ENCODE results near the gene CRTC2.
"Not testable (repeated sequence)": the region's sequence is repeated elsewhere in the genome, so short reads cannot be mapped to it uniquely, and the experiment has no call there.

Gene CRTC2

DNA sequence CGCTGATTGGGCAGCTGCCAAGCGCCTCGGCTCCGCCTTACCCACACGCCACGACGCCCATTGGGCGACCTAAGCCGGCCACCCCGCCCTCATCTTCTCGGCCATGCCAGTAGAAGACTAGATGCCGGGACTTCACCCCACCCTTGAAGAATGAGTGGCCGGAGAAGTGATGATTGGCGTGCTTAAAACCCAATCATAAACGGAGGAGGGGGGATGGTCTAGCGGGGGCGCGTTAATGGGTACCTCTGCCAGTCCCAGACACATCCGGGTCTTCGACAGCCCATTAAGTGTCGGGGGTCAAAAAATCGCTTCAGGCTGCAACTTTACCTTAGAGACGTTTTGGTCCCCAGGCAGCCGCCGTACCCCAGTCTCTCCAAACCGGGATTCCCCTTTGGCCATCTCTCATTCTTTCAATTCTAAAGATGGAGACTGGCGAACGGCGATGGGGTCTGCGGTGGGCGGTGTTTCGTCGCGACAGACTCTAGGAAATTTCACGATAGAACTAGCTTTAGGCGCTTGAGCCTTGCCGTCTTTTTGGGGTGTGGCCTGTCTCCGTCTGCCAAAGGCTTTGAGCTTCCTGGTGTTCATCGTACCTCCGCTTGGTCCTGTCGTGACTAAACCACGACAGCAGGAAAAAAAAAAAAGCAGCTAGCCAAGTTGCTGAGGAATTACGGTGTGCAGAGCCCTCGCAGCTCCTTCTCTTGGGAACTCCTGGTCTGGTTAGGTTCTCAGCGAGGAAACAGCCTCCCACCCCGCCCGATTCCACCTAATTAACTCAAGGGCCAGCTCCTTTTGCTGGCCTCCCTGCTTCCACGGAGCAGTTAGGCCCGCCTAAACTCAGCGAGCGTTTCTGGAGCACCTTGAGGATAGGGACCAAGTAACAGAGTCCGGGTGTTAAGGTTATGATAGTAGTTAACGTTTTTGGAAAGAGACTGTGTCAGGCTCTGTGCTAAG lies 35.2 kb downstream of the CRTC2 start, which contains the start of gene GATAD2B:
Gene GATAD2B, minus strand, starts transcription at position 1 of the 954 bp plus-strand sequence. CDS start 94,625 bp downstream, outside the sequence.
- peak; percentile 100 for DNase-seq

DNA sequence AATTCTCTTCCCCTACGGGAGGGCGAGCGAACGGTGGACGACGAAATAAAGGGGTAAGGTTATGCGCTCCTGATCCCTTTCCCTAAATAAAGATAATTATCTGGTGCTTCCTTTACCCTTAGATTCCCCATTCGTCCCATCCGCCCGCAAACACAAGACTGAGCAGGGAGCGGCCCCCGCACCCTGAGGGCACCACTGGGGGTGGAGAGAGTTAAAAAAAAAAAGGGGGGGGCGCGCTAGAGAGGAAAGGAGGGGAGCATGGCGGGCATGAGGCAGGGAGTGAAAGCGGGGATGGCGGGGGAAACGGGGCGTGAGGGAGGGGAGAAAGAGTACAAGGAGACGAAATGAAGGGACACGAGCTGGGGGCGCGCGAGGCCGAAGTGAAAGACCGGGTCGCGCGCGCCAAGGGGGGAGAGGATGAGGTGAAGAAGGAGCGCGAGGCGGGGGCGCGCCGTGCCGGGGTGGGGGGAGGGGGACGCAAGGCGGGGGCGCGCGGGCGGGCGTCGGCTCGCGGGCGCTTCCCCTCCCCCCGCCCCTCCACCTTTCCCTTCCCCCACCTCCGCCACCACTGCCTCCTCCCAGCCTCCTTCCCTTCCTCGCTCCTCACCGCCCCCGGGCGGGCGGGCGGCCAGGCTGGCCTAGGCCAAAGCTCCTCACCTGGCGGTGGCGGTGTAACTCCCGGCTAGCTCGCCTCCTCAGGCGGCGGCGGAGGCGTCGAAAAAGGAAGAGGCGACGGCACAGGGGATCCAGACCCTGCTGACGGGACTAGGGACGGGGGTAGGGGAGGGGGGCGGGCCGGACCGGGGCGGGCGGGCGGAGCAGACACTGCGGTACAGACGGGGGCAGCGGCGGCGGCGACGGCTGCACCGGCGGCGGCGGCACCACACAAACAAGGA lies 36.1 kb downstream of the CRTC2 start:
- DNase-seq: peak; percentile 5

DNA sequence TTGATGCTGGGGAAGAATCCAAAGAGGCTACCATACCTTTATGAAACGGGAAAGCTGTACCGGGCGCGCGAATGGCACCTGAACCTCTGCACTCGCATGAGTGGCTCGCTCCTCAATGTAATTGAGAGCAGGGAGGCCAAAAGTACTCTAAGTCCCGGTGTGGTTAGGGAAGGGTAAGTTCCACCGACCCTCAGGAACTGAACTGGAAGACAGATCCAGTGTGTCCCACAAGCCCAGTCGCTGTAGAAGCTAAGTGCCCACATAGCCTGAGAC lies 36.7 kb downstream of the CRTC2 start:
- no peak for DNase-seq

DNA sequence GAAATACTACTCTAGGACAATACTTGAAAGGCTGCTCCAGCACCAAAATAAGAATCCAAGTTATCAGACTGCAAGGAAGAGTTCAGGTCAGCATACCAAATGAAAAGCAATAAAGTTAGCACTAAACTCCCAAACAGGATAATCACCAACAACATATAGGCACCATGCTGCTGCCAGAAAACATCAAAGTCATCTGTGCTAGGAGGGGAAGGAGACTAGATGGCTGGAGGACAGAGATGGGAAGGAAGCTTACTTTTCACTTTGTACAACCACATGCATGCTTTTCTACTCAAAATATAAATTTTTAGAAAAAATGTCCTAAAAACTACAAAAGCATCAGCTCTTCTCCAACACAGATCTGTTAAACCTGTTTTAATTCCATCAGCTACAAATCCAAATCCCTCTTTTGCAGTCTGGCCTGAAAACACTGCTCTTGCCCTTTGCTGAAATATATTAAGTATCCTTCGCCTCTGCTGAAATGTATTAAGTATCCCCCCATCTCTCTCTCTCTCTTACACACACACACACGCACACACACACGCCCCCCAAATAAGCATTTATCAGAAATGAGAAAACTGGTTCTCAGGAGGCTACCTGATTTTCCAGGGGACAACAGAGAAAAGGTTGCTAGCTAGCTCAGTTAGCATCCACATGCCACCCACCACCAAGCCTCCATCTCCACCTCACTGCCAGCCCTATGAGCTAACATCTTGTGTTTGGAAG lies 37.2 kb downstream of the CRTC2 start:
- no peak for DNase-seq

DNA sequence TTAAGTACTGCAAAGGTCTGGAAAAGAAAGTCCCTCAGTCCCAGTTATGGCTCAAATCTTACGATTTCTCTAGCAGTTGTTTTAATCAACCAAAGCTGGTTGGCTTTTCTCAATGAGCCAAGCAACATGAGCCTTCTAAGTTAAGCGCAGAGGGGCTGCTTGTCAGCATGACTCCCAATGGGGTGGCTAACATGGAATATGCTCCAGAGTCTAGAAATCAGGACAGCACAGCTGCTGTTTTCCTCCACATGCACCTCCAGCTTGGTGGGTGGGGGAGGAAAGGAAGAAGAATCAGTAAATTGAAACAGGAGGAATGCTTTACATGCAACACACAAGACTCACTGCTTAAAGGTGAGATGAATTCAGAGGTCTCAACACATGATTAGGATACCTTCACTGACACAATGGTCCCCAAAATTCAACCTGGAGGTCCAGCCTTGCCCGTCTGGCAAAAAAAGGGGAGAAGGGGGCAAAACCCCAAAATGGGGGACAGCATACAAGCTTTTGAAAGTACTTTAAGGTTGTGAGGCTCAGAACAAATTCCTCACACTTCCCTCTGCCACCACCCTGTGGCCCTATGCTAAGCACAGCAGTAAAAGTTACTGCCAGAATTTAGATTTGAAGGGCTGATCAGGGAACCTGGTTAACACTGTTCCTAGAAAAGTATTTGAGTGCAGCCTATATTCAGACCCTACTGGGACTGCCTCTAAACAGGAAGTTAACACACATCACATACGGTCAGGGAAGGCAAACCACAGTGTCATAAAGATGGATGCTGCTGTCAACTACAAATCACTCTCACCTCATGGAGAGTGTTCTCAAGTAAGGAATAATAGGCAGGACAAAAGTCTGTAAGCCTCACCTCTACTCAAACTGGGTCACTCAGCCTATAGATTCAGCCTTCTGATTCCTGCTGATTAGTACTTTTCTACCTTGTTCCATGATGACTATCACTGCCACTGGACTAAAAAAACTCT lies 38.2 kb downstream of the CRTC2 start:
- DNase-seq: peak; percentile 11

DNA sequence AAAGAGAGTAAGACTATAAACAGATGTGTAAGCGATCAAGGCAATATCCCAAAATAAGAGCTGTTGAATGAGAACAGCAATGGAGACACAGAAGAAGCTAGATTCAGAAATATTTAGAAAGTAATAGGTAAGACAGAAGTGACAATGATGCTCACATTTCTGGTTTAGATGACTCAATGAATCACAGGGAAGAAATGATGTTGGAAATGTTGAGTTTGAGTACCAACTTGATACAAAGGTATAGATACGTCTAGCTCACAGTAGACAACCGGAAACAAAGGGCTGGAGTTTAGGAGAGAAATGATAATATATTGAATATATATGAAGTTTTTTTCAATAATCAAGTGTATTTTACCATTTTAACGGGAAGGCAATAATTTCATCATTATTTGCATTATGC lies 42.1 kb downstream of the CRTC2 start:
- DNase-seq: no peak

DNA sequence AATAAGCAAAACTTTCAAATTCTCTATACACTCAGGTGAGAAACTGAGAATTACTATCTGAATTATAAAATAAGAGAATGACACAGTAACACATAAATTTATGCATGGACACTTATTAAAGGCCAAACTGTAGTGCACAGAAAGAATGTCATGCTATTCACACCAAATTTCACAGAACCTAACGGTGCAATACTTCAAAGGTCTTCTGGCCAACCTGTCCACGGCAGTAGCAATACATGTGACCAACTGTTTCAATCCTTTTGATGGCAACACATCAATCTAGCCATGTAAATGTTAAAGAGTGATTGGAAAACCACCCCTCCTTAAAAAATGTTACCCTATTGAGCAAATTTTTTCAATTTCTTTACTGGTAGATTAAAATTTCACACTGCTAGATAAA lies 46.1 kb downstream of the CRTC2 start:
- no peak for DNase-seq

DNA sequence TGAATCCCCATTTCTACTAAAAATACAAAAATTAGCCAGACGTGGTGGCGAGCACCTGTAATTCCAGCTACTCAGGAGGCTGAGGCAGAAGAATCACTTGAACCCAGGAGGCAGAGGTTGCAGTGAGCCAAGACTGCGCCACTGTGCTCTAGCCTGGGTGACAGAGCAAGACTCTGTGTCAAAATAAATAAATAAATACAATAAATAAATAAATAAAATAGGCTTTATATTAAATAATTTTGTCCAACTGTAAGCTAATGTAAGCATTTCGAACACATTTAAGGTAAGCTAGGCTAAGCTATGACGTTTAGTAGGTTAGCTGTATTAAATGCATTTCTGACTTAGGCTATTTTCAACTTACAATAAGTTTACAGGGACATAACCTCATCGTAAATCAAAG lies 47.9 kb downstream of the CRTC2 start:
- DNase-seq: not testable (repeated sequence)

DNA sequence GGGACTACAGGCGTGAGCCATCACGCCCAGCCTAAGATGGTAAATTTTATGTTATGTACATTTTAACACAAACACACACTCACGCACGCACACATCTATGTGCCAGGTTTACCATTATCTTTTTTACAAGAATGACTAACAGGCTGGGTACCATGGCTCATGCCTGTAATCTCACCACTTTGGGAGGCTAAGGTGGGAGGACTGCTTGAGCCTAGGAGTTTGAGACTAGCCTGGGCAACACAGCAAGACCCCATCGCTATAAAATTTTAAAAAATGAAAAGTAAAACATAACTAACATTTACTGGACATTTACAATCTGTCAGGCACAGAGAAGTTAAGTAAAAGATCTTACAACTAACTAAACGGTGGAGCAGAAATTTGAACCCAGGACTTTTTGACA lies 50.3 kb downstream of the CRTC2 start:
- DNase-seq: no peak

DNA sequence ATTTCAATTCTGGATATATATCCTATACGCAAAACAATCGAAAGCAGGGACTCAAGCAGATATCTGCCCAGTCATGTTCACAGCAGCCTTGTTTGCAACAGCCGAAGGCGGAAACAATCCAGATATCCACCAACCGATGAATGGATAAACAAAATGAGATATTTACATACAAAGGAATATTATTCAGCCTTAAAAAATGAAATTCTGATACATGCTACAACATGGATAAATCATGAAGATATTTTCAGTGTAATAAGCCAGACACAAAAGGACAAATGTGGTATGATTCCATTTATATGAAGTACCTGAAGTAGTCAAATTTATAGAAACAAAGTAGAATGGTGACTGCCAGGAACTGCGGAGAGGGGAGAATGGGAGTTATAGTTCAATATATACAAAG lies 51.3 kb downstream of the CRTC2 start:
- no peak for DNase-seq

DNA sequence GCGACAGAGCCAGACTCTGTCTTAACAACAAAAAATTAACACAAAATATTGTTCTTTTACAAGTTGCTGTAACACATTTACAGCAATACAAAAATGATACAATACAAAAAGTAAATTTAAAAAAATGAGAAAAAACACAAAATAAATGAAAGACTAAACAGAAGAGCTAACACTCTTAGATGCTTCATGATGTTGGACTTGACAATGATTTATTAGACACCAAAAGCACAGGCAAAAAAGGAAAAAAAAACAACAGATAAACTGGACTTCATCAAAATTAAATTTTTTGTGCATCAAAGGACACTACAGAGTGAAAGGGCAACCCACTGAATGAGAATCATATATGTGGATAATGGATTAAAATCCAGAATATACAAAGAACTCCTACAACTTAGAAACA lies 52.0 kb downstream of the CRTC2 start:
- no peak for DNase-seq

DNA sequence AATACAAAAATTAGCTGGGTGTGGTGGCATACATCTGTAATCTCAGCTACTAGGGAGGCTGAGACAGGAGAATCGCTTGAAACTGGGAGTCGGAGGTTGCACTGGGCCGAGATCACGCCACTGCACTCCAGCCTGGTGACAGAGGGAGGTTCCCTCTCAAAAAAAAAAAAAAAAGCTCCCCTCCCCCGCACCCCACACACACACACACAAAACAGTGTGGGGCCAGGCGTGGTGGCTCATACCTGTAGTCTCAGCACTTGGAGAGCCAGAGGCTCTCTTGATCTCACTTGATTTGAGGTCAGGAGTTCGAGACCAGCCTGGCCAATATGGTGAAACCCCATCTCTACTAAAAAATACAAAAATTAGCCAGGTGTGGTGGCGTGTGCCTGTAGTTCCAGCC lies 52.5 kb downstream of the CRTC2 start:
- not testable (repeated sequence) for DNase-seq

DNA sequence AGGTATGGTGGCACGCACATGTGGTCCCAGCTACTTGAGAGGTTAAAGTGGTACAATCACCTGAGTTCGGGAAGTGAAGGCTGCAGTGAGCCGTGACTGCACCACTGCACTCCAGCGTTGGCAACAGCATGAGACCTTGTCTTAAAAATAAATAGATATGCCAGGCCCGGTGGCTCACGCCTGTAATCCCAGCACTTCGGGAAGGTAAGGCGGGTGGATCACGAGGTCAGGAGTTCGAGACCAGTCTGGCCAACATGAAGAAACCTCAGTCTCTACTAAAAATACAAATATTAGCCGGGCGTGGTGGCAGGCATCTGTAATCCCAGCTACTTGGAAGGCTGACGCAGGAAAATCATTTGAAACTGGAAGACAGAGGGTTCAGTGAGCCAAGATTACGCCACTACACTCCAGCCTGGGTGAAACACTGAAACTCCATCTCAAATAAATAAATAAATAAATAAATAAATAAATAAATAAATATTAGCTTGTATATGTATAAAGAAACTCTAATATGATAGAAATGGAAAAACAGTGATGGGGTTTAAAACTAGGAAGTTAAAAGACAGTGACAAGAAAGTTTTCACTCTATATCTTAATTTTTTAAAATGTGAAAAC lies 54.5 kb downstream of the CRTC2 start:
- DNase-seq: no peak

DNA sequence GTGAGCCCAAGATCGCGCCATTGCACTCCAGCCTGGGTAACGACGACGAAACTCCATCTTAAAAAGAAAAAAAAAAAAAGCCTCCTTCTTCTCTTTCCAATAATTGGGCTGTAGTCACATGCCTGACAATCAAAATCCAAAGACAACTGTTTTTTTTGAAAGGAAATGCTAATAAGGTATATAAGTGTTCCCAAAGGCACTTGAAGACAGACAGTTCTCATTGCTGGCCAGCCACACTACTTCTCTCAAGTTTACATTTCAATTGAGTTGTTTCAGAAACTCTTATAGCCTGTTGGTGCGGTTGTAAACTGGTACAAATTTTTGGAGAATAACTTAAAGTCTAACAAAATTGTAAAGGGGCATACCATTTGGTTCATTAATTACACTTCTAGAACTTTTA lies 58.9 kb downstream of the CRTC2 start:
- no peak for DNase-seq

Measured in HCEC 1CT (cell line).